HG02981 (cell line): ENCODE data around the gene TUBGCP3.

Experiments
- ATAC-seq: cut with Tn5 transposase; IDR thresholded peaks from one replicate; pipeline ENCODE4 v1.9.1; 2021; ENCODE audit warnings: mild to moderate bottlenecking, moderate library complexity; ENCODE audit not compliant: unreplicated experiment

Gene TUBGCP3

DNA sequence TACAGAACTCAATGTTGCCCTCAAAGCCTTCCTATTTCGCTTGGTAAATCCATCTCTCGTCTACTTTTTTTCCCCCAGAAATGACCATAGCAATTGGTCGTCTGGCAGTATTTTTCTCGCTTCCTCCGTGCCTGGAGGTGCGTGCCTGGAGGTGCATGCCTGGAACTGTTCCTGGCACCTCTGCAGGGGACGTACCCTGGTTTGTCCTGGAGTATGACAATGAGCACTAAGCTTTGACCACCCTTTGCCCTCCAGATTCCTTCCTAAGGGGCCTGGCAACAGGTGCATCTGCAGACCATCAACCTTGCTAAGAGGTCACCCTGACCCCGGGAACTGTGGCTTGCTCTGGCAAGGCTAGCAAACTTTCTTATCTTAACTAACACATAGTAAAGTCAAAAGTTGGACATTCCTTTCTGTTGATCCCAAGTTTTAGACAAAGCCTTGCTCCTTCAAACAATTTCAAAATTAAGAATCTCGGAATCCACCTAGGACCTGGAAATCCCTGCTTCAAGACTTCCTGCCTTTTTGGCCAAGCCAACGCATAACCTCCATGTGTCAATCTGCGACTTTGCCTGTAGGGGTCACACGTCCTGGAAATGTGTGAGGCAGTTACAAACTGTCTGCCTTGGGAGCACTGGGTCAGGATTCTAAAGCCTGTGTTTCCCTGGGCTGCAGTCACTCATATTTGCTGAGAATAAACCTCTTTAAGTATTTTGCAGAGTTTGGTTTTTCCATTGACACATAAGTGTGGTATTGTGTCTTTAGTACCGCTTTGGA is 28.8 kb upstream of the TUBGCP3 start:
- peak; percentile 59 for ATAC-seq

DNA sequence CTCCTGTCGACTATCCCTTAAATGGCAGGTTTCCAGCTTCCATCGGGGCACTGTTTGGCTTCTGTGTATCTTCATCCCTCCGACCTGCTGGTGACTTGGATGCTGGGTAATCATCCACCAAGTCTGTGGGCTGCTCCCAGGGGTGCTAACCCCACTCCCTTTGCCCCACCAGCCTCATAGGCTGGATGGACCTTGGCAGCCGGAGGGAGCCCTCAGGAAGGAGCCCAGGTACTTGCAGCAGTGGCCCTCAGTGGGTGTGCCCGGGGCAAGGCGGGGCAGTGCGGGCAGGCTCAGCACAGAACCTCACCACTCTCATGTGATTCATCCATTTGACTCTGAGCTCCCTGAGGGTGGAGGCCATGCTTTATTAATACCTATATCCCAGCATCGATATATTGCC is 27.4 kb upstream of the TUBGCP3 start:
- ATAC-seq: no peak

DNA sequence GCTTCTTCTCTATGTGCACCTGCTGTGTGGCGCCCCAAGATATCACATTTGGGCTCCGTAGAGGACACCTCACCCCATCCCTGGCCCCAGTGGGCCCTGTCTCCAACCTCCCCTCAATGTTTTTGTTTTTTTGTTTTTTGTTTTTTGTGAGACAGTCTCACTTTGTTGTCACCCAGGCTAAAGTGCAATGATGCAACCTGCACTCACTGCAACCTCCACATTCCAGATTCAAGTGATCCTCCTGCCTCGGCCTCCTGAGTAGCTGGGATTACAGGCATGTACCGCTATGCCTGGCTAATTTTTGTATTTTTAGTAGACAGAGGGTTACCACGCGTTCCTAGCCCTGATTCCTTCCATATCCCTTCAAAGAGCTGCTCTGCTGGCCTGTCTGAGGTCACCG is 26.9 kb upstream of the TUBGCP3 start:
- no peak for ATAC-seq

DNA sequence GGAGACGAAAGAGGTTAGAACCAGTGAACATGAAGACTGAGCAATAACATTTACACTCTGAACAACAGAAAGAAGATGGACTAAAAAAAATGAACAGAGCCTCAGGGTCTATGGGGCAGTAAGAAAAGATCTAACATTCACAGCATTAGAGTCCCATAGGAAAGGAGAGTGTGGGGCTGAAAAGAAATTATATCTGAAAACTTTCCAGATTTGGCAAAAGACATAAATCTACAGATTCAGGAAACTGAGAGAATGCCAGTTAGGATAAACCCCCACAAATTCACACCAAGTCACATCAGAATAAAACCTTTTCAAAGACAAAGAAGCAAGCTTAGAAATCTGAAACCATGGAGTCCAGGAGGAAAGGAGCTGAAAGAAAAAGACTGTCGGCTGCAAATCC is 20.3 kb upstream of the TUBGCP3 start:
- no peak for ATAC-seq

DNA sequence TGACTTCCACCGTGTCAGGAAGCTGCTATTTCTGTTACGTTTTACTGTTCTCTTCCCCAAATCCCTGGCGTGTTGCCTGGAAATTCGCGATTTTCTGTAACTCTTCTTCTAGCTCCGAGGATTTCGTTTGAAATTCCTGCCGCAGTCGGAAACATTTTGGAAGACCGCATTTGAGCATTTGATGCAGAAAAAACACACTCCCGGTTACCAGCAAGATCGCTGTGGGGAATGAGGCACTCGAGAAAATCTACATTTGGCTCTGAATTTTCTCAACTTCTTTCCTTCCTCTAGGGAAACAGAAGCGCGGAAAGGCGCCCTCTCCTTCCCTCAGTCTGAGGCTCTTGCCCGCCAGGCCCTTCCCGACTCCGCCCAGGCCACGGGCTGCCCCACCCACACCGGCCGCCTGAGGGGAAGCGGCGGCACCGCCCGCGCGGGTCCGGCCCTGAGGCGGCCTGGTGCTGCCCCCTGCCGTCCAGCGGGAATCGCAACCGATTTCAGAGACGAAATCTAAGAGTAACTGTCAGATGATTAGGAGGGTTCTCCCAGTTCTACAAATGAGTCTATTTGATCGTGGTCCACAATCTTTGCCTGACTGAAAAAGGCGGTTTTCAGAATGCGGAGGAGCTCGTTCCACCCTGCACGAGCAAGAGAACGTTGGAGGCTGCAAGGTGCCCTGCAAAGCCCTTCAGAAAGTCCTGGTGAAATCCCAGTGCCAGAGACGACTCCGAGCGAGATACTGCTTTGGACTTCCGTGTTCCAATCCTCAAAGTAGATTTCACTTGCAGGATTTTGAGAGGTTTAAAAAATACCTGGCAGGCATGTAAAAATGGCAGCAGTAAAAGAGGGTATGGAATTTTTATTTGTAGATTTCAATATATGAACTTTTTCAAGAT is 18.4 kb upstream of the TUBGCP3 start:
- ATAC-seq: peak; percentile 100

DNA sequence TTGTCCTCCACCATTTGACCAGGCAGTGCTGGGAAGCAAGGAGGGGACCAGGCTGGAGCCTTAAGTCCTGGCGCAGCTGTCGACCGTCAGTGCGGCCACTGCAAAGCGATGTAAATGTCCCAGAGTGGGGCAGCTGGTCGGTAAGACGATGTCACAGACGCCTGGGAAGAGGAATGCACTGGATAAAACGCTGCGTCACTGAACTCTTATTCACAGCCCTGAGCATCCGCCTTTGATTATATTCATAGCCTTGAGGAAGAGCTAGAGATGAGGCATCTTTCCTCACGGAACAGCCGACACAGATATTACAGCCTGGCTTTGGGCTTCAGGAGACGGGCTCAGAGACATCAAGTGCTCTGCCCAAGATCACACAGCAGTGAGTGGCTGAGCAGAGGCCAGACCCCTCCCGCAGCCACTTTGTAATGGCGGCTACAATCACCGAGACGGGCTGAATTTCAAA is 17.6 kb upstream of the TUBGCP3 start:
- ATAC-seq: no peak

DNA sequence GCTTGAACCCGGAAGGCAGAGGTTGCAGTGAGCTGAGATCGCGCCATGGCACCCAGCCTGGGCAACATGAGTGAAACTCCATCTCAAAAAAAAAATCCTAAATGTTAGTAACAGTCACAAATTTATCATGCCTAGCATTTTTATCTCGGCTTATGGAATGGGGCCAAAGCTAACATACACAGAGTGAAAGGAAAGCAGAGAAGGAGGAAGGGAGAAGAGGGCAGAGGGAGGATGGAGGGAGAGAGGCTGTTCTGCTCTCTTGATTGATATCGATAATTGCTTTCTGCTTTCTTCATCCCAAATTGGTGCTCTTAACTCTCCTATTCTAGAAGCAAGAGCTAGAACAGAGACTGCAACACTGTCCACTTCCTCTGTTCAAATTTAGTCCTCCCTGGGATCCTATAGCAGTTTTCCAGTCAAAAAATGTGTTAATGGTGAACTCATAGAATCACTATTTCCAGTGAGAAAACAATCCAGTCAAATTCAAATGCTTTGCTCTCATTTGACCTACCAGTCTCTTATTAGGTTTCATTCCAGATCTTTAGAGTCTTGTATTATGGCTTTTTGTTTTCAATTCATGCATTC is 15.8 kb upstream of the TUBGCP3 start:
- no peak for ATAC-seq

DNA sequence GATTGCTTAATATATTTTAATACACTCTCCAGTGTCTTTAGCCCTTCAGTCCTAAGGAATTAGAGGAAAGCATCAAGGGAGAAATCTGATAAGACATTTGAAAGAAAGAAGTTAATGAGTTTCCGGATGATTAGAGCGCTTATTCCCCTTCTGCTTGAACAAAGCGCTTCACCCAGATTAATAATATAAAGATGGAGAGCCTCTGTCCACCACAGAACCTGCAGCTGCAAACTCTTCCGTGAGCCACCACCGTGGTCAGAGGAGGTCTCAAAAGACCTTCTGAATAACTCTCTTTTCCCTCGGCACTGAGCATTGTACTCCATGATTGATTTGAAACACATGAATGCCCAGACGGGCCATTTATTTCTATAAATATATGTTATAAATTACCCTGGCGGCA is 14.2 kb upstream of the TUBGCP3 start:
- no peak for ATAC-seq

DNA sequence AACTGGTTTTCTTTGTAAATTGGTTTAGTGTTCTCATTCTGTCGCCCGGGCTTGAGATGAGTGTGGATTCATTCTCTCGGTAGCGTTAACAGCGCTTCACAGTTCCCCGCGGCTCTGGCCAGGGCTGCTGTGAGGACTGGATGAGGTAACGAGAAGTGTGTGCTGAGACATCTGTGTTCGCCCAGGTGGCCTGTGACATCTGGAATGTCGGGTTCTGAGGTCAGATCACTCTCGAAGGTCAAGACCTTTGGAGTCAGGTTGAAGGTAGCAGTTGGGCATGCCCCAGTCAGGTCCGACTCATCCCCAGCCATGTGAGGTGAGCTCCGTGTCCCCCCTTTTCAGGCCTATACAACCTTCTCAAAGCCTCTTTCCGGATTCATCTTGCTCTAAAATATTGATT is 13.4 kb upstream of the TUBGCP3 start:
- ATAC-seq: no peak

DNA sequence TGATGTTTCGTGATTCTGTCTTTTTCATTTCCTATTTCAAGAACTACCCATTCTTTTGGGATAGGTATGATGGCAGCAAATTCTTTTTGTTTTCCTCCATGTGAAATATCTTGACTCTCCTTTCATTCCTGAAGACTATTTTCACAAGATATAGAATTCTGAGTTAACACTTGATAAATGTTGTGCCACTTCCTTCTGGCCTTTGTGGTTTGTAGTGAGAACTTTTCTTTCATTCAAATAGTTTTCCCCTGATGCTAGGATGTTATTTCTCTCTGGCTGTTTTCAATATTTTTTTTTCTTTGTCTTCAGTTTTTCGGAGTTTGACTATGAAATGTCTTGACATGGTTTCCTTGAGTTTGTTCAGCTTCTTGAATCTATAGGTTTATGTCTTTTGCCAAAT is 8.3 kb upstream of the TUBGCP3 start:
- ATAC-seq: no peak

DNA sequence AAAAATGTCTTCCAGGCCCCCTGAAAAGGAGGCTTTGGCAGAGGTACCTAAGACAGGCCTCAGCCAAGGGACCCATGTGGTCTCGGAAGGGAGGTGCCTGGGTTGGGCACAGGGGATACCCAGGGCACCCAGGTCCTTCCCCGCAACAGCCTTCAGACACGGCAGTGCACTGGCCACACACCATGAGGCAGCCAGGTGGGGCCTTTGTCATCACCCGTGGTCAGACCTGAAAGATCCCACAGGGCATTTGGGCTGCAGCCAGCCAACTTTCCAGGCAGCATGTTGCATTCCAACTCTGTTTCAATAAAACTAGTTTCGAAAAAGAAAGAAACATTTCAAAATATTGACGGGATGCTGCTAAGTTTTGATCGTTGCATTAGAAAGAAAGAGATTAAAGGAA is 4.7 kb upstream of the TUBGCP3 start:
- ATAC-seq: no peak

DNA sequence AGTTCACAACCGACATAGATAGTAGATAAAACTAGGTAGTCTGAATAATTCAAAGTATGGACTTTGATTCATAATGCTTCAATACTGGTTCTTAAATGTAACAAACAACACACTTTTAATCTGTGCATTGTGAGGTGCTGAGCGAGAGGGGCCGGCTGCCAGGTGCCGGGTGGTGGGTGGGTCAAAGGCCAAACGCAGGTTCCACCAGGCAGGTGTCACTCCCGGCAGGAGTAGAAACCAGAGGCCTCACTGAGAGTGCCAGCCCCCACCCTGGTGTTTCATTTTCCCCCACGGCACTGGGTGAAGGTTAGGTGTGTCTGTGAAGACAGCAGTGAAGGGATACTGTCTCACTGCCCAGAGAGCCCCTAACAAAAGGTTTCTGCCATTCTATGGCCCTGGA is 4.2 kb upstream of the TUBGCP3 start:
- no peak for ATAC-seq

DNA sequence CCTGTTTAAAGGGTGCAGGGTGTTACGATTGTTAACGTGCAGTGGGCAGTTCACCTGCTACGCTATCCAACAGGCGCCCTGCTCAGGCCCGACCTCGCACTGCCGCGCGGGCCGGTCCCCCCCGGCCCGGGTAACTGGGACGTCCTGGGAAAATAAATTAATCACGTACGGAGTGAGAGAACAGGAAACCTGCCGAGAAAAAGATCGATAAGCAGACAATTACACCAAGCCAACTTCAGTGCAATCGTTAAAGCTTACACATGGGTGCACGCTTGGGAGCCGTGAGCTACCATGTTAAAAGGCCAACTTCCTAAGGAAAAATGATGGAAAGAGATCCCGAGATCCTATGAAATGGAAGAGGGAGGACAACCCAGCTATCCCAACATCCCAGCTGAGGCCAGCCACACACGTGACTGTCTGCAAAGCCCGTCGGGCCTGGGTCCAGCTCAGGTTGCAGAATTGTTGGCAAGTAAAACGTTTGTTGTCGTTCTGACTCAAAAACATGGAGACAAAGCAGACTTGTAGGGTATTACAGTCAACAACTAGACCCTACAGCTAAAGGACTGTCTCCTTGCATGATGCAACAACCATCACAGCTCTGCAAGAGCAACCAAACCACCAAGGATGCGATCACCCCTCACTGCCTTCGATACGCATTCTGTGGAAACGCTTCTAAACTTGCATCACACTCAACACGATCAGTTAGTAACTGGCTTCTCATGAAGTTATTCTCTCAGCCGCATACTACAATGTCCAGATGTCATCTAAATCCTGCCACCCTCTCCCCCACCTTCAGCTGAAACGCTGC is 741 bp upstream of the TUBGCP3 start:
- ATAC-seq: no peak

DNA sequence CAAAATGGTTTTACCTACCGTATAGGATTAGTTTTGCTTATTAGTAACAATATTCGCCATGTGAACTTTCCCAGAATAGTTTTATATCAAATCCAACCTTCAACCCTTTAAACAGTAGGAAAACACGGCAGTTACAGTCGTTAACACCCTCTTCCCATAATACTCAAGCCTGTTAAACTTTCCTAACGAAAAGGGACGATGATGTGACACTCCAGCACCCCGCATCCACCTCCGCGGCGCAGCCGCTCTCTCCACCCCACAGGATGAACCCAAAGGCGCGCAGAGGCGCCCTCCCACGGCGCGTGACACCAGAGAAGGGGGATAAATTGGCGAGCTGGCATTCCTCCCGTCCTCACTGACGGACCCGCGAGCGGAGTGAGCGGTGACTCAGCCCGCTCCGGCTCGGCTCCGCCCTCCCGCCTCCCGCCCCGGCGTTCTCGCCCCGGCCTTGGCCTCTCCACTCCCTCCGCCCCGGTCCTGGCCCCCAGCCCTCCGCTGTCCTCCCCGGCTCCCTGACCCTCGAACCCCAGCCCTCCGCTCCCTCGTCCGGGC is 665 bp downstream of the TUBGCP3 start:
- ATAC-seq: peak; percentile 46

DNA sequence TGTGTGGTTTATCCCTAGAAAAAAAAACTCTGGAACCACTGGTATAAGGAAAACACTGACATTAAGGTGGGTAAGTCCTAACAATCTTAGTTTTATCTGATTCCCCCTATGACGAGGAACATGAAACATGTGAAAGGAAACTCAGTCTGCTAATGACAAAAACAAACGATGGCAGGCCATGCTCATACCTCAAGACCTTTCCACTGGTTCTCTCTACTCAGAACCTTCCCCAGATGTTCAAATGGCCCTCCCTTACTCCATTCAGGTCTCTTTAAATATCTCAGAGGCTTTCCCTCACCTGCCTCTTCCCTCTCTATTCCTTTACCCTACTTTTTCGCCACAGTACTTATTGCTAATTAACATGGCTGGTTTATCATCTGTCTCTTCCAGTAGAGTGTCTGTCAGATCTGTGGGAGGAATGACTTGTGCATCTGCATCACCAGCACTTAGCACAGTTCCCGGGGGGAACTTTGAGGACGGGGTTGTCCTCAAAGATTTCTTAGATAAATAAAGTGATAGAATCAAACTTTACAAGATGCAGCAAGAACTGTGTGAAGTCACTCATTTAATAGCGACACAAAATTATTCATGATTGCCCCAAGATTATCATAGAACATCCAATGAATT is 1.5 kb downstream of the TUBGCP3 start:
- ATAC-seq: no peak

DNA sequence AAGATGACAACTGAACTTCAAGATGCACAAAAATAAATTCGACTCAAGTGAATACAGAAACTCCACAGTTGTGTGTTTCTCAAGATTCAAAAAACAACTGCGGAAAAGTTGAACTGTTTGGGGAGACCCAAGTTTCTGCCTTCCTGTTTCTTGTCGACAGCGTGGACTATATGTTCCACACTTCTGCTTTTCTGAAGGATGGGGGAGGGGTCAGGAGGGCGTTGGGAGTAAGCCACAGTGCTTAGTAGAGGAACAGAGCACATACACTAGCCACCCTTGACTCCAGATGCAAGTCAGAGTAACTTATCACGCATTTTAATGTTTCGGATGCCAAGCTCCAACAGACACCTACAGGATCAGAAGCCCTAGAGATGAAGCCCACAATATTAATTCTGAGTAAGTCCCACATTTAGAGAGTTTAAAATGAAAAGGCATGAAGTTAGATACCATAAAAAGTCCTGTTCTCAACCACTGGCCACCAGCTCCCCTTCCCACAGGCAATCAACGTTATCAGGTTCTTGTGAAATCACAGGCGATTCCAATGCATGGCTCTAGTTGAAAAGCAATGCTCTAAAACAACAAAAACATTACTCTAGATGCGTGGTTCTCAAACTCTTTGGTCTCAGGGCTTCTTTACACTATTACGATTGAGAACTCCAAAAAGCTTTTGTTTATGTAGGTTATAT is 4.2 kb downstream of the TUBGCP3 start:
- ATAC-seq: peak; percentile 35

DNA sequence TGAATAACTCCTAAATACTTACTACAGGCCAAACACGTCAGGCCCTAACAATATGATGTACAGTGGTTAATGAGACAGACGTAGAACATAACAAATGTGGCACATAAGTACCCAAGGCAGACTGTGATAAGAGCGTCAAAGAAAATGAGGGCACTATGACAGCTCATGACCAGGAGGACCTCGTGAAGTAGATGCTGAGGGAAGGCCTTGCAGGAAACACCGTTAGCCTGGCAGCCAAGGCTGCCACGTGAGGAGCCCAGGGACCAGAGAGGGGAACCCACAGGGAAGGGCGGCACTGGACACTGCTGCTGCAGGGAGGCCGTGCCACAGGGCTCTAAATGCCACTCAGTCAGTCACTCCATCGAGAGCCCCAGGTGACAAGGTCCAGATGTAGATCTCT is 5.7 kb downstream of the TUBGCP3 start:
- ATAC-seq: no peak

DNA sequence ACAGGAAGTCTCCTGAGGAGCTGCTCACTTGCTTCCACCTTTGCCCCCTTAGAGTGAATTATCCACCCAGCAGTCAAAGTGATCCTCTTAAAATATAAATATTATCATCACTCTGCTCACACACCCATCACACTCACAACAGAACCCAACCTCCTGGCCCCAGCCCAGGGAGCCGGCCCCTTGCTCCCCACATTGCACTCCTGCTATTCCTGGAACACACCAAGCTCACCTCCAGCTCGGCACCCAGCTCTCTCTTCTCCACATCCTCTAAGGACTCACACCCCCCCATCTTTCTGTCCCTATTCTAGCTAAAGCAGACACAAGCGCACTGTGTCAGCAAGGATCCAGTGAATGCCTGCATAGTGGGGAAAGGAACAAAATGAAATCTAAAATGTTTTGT is 7.0 kb downstream of the TUBGCP3 start:
- ATAC-seq: no peak

DNA sequence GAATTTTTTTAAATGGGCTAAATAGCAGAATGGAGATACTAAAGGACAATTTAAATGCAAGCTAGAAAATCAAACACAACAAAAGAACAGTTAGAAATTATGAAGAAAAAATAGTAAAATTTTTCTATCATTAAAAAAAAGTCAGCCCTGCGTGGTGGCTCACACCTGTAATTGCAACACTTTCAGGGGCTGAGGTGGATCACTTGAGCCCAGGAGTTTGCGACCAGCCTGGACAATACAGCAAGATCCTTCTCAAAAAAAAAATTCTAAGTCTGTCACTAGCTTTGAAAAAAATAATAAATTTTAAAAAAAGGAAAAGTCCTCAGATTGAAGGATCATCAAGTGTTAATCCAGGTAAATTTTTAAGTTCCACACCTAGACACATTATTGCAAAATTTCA is 7.7 kb downstream of the TUBGCP3 start:
- ATAC-seq: no peak
